Smooth muscle cell (in vitro differentiated cells): Measurements from ENCODE around the gene FAM163B. TPM values are rescaled to one million over a fixed set of nuclear protein-coding genes. Genes with fewer than 3 reads are reported as not detected.

ENCODE experiments used
- DNase-seq: peaks from one replicate; lab custom pipeline; 2025; ENCODE audit not compliant: unreplicated experiment; lab: John Stamatoyannopoulos, UW
- H2AFZ ChIP-seq: fragments of 200-600 bp; sonication (generic); 2 replicates; pipeline ENCODE4 v1.6.0; 2016; ENCODE audit warnings: antibody characterized with exemption, low read depth, mild to moderate bottlenecking
- H3F3A ChIP-seq: fragments of 200-600 bp; sonication (generic); 2 replicates; pipeline ENCODE4 v1.6.0; 2017; ENCODE audit warnings: antibody characterized with exemption, low read depth
- H3K27ac ChIP-seq: fragments of 200-600 bp; sonication (generic); 2 replicates; pipeline ENCODE4 v1.5.1; 2016; ENCODE audit warnings: low read depth, mild to moderate bottlenecking
- H3K27me3 ChIP-seq: fragments of 200-600 bp; sonication (generic); 2 replicates; pipeline ENCODE4 v1.6.1; 2016; ENCODE audit warnings: low read depth, mild to moderate bottlenecking
- H3K36me3 ChIP-seq: fragments of 200-600 bp; sonication (generic); 2 replicates; pipeline ENCODE4 v1.5.1; 2016; ENCODE audit warnings: low read depth
- H3K4me1 ChIP-seq: fragments of 200-600 bp; sonication (generic); 2 replicates; pipeline ENCODE4 v1.5.1; 2016; ENCODE audit warnings: low read depth
- H3K4me2 ChIP-seq: fragments of 200-600 bp; sonication (generic); 2 replicates; pipeline ENCODE4 v1.6.0; 2016; ENCODE audit warnings: mild to moderate bottlenecking
- H3K4me3 ChIP-seq: fragments of 200-600 bp; sonication (generic); 2 replicates; pipeline ENCODE4 v1.5.1; 2016; ENCODE audit warnings: mild to moderate bottlenecking
- H3K79me2 ChIP-seq: fragments of 200-600 bp; sonication (generic); 2 replicates; pipeline ENCODE4 v1.6.0; 2016; ENCODE audit warnings: low read depth, mild to moderate bottlenecking
- H3K9ac ChIP-seq: fragments of 200-600 bp; sonication (generic); 2 replicates; pipeline ENCODE4 v1.6.0; 2016; ENCODE audit warnings: low read depth
- H3K9me3 ChIP-seq: fragments of 200-600 bp; sonication (generic); replicated peaks from 2 replicates; pipeline ENCODE4 v1.5.1; 2016; ENCODE audit warnings: low read depth
- H4K20me1 ChIP-seq: fragments of 200-600 bp; sonication (generic); 2 replicates; pipeline ENCODE4 v1.6.0; 2016; ENCODE audit warnings: low read depth
- WGBS: methylation state at CpG from one replicate; pipeline ENCODE4 v1.1.7; 2016; ENCODE audit warnings: low lambda C conversion rate; 5-methylcytosine and 5-hydroxymethylcytosine counted together
- polyA plus RNA-seq: library from polyadenylated mRNA; unstranded; fragments of >200 nt; fragmentation: Nextera tagmentation; extraction: Ambion mirVana; gene quantifications from 2 replicates; pipeline ENCODE4 v1.2.1, GENCODE V29; 2016
- total RNA-seq: library from RNA; depleted of rRNA; stranded (reverse); fragments of >200 nt; gene quantifications from 2 replicates; pipeline ENCODE4 v1.2.3, GENCODE V29; 2014
- TF ChIP-seq, protein P1 (sequence below): fragments of 200-600 bp; sonication (generic); IDR thresholded peaks from 2 replicates; pipeline ENCODE4 v1.5.1; 2017; ENCODE audit warnings: borderline replicate concordance, mild to moderate bottlenecking, antibody characterized with exemption; ENCODE audit not compliant: insufficient read depth, poor library complexity, severe bottlenecking

The FAM163B gene
- total and polyA plus RNA-seq, 2 experiments from 2014 or later, result 0.49 to 3.4 TPM

DNA sequence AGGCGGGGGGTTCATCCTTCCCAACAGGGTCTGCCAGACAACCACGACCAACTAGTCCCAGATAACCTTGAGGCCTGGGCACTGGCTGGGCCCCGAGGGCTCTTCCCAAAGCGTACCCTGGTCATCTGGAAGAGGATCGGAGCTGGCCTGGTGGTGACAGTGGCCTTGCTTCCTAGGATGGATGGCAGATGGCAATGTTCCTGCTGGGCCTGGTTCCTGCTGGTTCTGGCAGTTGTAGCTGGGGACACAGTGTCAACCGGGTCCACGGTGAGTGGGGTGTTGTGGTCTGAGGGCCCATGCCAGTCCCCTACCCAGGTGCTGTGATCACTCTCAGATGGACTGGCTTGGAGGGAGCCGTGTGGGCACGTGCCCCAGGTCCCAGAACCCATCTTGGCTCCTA lies 72.7 kb downstream of the FAM163B start:
- Histone ChIP-seq H3K27me3 (no peaks in the 10 kb centered on the region), H3K4me3 (no peak overlapping the region), H3K9ac (no peak overlapping the region), H3K36me3 (no peaks in the 10 kb centered on the region), H2AFZ (no peak overlapping the region), H3K4me1 (peaks cover 12% of the 10 kb centered on the region), H3K4me2 (no peak overlapping the region), H3K9me3 (no peaks in the 10 kb centered on the region), H3K79me2 (peaks cover 4% of the 10 kb centered on the region), H3F3A (no peaks in the 10 kb centered on the region), H3K27ac (no peak overlapping the region), H4K20me1 (no peaks in the 10 kb centered on the region)
- 96% methylated on average over 9 of the region's 9 CpGs for WGBS
- no peak for DNase-seq
- TF ChIP-seq, protein P1, sequence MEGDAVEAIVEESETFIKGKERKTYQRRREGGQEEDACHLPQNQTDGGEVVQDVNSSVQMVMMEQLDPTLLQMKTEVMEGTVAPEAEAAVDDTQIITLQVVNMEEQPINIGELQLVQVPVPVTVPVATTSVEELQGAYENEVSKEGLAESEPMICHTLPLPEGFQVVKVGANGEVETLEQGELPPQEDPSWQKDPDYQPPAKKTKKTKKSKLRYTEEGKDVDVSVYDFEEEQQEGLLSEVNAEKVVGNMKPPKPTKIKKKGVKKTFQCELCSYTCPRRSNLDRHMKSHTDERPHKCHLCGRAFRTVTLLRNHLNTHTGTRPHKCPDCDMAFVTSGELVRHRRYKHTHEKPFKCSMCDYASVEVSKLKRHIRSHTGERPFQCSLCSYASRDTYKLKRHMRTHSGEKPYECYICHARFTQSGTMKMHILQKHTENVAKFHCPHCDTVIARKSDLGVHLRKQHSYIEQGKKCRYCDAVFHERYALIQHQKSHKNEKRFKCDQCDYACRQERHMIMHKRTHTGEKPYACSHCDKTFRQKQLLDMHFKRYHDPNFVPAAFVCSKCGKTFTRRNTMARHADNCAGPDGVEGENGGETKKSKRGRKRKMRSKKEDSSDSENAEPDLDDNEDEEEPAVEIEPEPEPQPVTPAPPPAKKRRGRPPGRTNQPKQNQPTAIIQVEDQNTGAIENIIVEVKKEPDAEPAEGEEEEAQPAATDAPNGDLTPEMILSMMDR, result no peak

GRCh38 chr9:133536080-133536479 lies 73.1 kb downstream of the FAM163B start:
- H3K36me3 ChIP-seq, result no peaks in the 10 kb centered on the region
- TF ChIP-seq, protein P1, result no peak
- no peak overlapping the region for H3K27ac ChIP-seq
- H3K4me3 ChIP-seq, result no peak overlapping the region
- H4K20me1 ChIP-seq, result no peaks in the 10 kb centered on the region
- whole genome bisulfite sequencing, result 91% methylated on average over 11 of the region's 11 CpGs
- H3K9me3 ChIP-seq, result no peaks in the 10 kb centered on the region
- no peak overlapping the region for H2AFZ ChIP-seq
- no peak for DNase-seq
- H3K27me3 ChIP-seq, result no peaks in the 10 kb centered on the region
- H3K9ac ChIP-seq, result no peak overlapping the region
- peaks cover 12% of the 10 kb centered on the region for H3K4me1 ChIP-seq
- H3K79me2 ChIP-seq, result peaks cover 4% of the 10 kb centered on the region
- H3K4me2 ChIP-seq, result no peak overlapping the region
- no peaks in the 10 kb centered on the region for H3F3A ChIP-seq

- Histone ChIP-seq H3K27ac (no peak overlapping the region), H2AFZ (no peak overlapping the region), H3F3A (no peaks in the 10 kb centered on the region), H3K9me3 (no peaks in the 10 kb centered on the region), H3K4me1 (peaks cover 12% of the 10 kb centered on the region), H3K27me3 (no peaks in the 10 kb centered on the region), H3K36me3 (no peaks in the 10 kb centered on the region), H3K4me3 (peak overlapping the region; percentile 46), H3K4me2 (peak overlapping the region; percentile 91), H3K79me2 (peaks cover 4% of the 10 kb centered on the region), H3K9ac (no peak overlapping the region), H4K20me1 (no peaks in the 10 kb centered on the region)
- DNase-seq, result no peak
- TF ChIP-seq, protein P1, result no peak
- 75% methylated on average over 13 of the region's 13 CpGs for WGBS
Measured at GRCh38 chr9:133535306-133535877, 73.8 kb downstream of the FAM163B start.
